MM.1S (cell line): ENCODE results near the gene TLR9.

Source experiments
- EZH2 ChIP-seq: fragments of 300-600 bp; sonication (generic); optimal IDR thresholded peaks from 2 replicates; pipeline ENCODE3; 2017; ENCODE audit warnings: low read depth, mild to moderate bottlenecking, antibody characterized with exemption, low read length, mixed read lengths
- TF ChIP-seq, protein P1 (sequence below): fragments of 300-600 bp; sonication (generic); IDR thresholded peaks from 2 replicates; pipeline ENCODE4 v1.5.1; 2016; ENCODE audit warnings: antibody characterized with exemption, low read length, mixed read lengths

DNA sequence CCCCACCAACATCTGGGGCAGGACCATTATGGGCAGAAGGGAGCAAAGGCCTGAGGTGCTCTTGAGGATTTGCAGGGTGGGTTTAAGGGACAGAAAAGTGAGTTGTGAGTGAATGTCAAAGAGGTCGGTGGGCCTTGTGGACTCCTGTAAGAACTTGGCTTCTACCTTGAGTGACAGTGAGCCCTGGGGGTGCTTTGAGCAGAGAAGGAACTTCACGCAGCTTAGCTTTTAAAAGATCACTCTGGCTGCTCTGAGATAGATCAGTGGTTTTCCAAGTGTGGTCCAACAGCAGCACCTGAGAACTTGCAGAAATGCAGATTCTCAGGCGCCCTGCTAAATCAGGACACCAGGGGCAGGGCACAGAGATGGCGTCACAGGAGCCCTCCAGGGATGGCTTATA is 42.8 kb downstream of the TLR9 start:
- TF ChIP-seq, protein P1, sequence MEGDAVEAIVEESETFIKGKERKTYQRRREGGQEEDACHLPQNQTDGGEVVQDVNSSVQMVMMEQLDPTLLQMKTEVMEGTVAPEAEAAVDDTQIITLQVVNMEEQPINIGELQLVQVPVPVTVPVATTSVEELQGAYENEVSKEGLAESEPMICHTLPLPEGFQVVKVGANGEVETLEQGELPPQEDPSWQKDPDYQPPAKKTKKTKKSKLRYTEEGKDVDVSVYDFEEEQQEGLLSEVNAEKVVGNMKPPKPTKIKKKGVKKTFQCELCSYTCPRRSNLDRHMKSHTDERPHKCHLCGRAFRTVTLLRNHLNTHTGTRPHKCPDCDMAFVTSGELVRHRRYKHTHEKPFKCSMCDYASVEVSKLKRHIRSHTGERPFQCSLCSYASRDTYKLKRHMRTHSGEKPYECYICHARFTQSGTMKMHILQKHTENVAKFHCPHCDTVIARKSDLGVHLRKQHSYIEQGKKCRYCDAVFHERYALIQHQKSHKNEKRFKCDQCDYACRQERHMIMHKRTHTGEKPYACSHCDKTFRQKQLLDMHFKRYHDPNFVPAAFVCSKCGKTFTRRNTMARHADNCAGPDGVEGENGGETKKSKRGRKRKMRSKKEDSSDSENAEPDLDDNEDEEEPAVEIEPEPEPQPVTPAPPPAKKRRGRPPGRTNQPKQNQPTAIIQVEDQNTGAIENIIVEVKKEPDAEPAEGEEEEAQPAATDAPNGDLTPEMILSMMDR = no peak
- no peak for TF ChIP-seq EZH2
